ENCODE data around the gene ZC3H18. TPM values are rescaled to one million over a fixed set of nuclear protein-coding genes. Genes with fewer than 3 reads are reported as not detected.

ZC3H18 gene
- total and polyA plus RNA-seq, 2 experiments from 2014 or later, result 26.8 to 26.9 TPM

GRCh38 chr16:88633684-88634140, 63.5 kb downstream of the ZC3H18 start:
- Histone ChIP-seq H3K27ac (no peak overlapping the region), H3K4me3 (no peak overlapping the region), H3K4me1 (ENCODE audit: low read depth) (peaks cover 4% of the 10 kb centered on the region), H3K27me3 (peaks cover 48% of the 10 kb centered on the region), H3K9me3 (ENCODE audit: low read depth) (no peaks in the 10 kb centered on the region), H3K36me3 (peaks cover 23% of the 10 kb centered on the region)
- TF ChIP-seq CTCF (IDR thresholded peaks at IDR 0.05; ENCODE audit: low read depth, low read length), result peak; percentile 30
- DNase-seq (ENCODE audit: low read depth in 1 of 2, low spot score in 1 of 2), result peak; percentile 26 to 28

GRCh38 chr16:88634141-88634993, 64.2 kb downstream of the ZC3H18 start:
- Histone ChIP-seq H3K27me3 (peaks cover 54% of the 10 kb centered on the region), H3K9me3 (ENCODE audit: low read depth) (no peaks in the 10 kb centered on the region), H3K4me3 (peak overlapping the region; percentile 11), H3K4me1 (ENCODE audit: low read depth) (peaks cover 4% of the 10 kb centered on the region), H3K27ac (no peak overlapping the region), H3K36me3 (peaks cover 23% of the 10 kb centered on the region)
- DNase-seq (ENCODE audit: low read depth in 1 of 2, low spot score in 1 of 2), result peak in 1 of 2 donors; percentile 63
- TF ChIP-seq CTCF (IDR thresholded peaks at IDR 0.05; ENCODE audit: low read depth, low read length), result no peak

GRCh38 chr16:88634994-88635670, 64.9 kb downstream of the ZC3H18 start:
- no peak for TF ChIP-seq CTCF (IDR thresholded peaks at IDR 0.05; ENCODE audit: low read depth, low read length)
- Histone ChIP-seq H3K36me3 (peaks cover 16% of the 10 kb centered on the region), H3K27ac (no peak overlapping the region), H3K27me3 (peaks cover 62% of the 10 kb centered on the region), H3K9me3 (ENCODE audit: low read depth) (no peaks in the 10 kb centered on the region), H3K4me3 (peak overlapping the region; percentile 11), H3K4me1 (ENCODE audit: low read depth) (peaks cover 4% of the 10 kb centered on the region)
- no peak for DNase-seq (ENCODE audit: low read depth in 1 of 2, low spot score in 1 of 2)

- Histone ChIP-seq H3K27ac (no peak overlapping the region), H3K4me3 (no peak overlapping the region), H3K9me3 (ENCODE audit: low read depth) (no peaks in the 10 kb centered on the region), H3K4me1 (ENCODE audit: low read depth) (peaks cover 4% of the 10 kb centered on the region), H3K27me3 (peaks cover 62% of the 10 kb centered on the region), H3K36me3 (peaks cover 12% of the 10 kb centered on the region)
- no peak for DNase-seq (ENCODE audit: low read depth in 1 of 2, low spot score in 1 of 2)
- no peak for TF ChIP-seq CTCF (IDR thresholded peaks at IDR 0.05; ENCODE audit: low read depth, low read length)
These were observed 65.6 kb downstream of the ZC3H18 start for GRCh38 chr16:88635671-88636319.

GRCh38 chr16:88636488-88637265, 66.5 kb downstream of the ZC3H18 start:
- peaks cover 4% of the 10 kb centered on the region for H3K4me1 ChIP-seq (ENCODE audit: low read depth)
- no peak for DNase-seq (ENCODE audit: low read depth in 1 of 2, low spot score in 1 of 2)
- H3K36me3 ChIP-seq, result peaks cover 4% of the 10 kb centered on the region
- H3K27me3 ChIP-seq, result peaks cover 62% of the 10 kb centered on the region
- no peak overlapping the region for H3K27ac ChIP-seq
- H3K9me3 ChIP-seq (ENCODE audit: low read depth), result no peaks in the 10 kb centered on the region
- no peak for TF ChIP-seq CTCF (IDR thresholded peaks at IDR 0.05; ENCODE audit: low read depth, low read length)
- no peak overlapping the region for H3K4me3 ChIP-seq

All from cardiac muscle cell (in vitro differentiated cells and primary cell).